Measurements from ENCODE around the gene MOB2. TPM values are rescaled to one million over a fixed set of nuclear protein-coding genes. Genes with fewer than 3 reads are reported as not detected.

Gene MOB2
- total RNA-seq, 4 donors from 2014 or later: 84.8 to 126 (median 93.8) TPM

DNA sequence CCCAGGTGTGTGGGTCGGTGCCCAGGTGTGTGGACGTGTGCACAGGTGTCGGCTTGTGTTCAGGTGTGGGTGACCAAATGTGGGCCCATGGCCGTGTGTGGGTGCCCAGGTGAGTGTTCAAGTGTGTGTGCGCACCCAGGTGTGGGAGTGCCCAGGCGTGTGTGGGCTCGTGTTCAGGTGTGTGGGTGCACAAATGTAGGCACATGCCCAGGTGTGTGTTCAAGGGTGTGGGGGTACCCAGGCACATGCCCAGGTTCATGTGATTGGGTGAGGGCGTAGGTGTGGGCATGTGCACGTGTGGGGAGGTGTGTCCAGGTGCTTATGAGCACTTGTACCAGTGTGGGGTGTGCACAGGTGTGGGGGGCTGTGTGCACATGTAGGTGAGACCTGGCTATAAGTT is 42.8 kb downstream of the MOB2 start:
- no peak overlapping the region for H3K4me3 ChIP-seq (ENCODE audit: low read depth, poor library complexity, severe bottlenecking)
- intact Hi-C loops (cut with DNase I; ENCODE audit: low total_unique reads): no loop called here
- DNase-seq (ENCODE audit: low spot score in 2 of 2): no peak
- 63 to 64% methylated on average over 7 to 9 of the region's 9 CpGs for WGBS, 2 donors
- TF ChIP-seq, protein P1, sequence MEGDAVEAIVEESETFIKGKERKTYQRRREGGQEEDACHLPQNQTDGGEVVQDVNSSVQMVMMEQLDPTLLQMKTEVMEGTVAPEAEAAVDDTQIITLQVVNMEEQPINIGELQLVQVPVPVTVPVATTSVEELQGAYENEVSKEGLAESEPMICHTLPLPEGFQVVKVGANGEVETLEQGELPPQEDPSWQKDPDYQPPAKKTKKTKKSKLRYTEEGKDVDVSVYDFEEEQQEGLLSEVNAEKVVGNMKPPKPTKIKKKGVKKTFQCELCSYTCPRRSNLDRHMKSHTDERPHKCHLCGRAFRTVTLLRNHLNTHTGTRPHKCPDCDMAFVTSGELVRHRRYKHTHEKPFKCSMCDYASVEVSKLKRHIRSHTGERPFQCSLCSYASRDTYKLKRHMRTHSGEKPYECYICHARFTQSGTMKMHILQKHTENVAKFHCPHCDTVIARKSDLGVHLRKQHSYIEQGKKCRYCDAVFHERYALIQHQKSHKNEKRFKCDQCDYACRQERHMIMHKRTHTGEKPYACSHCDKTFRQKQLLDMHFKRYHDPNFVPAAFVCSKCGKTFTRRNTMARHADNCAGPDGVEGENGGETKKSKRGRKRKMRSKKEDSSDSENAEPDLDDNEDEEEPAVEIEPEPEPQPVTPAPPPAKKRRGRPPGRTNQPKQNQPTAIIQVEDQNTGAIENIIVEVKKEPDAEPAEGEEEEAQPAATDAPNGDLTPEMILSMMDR (IDR thresholded peaks at IDR 0.05): no peak
- no peak for TF ChIP-seq POLR2A (IDR thresholded peaks at IDR 0.05)

DNA sequence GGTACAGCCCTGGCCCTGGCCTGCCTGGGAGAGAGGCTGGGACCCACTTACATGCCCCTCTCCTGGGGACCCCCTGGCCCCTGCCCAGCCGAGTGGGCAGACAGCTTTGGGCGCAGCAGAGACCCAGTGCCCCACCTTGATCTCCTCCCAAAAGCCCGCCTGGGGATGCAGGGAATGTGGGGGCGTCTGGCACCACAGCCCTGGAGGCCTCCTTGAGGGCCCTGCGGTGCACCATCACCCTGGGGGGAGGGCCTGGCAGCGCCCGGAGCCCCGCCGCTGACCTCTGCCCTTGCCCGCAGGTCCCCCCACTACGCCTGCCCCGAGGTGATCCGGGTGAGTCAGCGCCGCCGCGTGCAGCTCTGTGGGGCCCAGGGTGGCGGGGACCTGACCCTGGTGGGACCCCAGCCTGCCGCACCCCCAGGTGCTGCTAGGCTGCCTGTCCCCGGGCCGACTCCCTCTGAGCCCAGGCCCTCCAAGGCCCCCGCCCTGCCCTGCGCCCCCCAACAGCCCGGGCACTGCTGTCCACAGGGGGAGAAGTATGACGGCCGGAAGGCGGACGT is 43.7 kb downstream of the MOB2 start:
- no peak overlapping the region for H3K4me3 ChIP-seq (ENCODE audit: low read depth, poor library complexity, severe bottlenecking)
- no peak for DNase-seq (ENCODE audit: low spot score in 2 of 2)
- TF ChIP-seq, protein P1 (IDR thresholded peaks at IDR 0.05): no peak
- intact Hi-C loops (cut with DNase I; ENCODE audit: low total_unique reads): no loop called here
- 50% methylated on average over 8 of the region's 28 CpGs; no CpG with 5 or more reads in 1 of the 2 donors for WGBS, 2 donors

DNA sequence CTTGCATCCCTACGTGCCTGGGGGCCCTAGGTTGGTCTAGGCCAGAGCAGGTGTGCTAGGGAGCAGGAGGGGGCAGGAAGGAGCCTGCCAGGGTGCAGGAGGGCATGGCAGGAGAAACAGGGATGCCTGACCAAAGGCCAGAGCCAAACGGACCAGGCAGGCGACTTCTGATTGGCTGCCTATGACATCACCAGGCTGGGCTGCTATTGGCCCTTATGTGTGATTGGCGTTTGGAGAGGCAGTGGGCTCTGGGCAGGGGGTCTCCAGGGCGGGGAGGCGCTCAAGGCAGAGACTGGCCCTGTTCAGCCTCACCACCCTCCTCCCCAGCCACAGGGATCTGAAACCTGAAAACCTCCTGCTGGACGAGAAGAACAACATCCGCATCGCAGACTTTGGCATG is 44.4 kb downstream of the MOB2 start:
- DNase-seq (ENCODE audit: low spot score in 2 of 2): no peak
- WGBS, 2 donors: 19 to 25% methylated on average over 4 to 9 of the region's 9 CpGs
- H3K4me3 ChIP-seq (ENCODE audit: low read depth, poor library complexity, severe bottlenecking): no peak overlapping the region
- intact Hi-C loops (cut with DNase I; ENCODE audit: low total_unique reads): no loop called here
- TF ChIP-seq POLR2A (IDR thresholded peaks at IDR 0.05): no peak
- TF ChIP-seq, protein P1 (IDR thresholded peaks at IDR 0.05): no peak

DNA sequence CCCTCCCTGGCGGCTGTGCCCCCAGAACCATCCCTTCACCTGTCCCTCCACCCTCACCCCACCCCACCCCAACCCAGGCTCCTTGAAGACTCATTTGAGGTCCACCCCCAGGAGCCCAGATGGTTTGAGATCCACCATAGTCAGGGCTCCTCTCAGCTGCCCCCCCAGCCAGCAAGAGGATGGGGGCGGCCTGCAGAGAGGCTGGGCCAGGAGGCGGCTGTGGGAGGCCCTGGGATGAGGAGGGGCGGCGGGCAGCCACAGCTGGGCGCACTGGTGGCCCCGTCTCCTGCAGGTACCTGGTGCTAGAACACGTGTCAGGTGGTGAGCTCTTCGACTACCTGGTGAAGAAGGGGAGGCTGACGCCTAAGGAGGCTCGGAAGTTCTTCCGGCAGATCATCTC is 46.1 kb downstream of the MOB2 start:
- intact Hi-C loops (cut with DNase I; ENCODE audit: low total_unique reads): no loop called here
- TF ChIP-seq, protein P1 (IDR thresholded peaks at IDR 0.05): no peak
- no peak for TF ChIP-seq POLR2A (IDR thresholded peaks at IDR 0.05)
- 80 to 87% methylated on average over 11 to 12 of the region's 12 CpGs for WGBS, 2 donors
- no peak overlapping the region for H3K4me3 ChIP-seq (ENCODE audit: low read depth, poor library complexity, severe bottlenecking)
- no peak for DNase-seq (ENCODE audit: low spot score in 2 of 2)

DNA sequence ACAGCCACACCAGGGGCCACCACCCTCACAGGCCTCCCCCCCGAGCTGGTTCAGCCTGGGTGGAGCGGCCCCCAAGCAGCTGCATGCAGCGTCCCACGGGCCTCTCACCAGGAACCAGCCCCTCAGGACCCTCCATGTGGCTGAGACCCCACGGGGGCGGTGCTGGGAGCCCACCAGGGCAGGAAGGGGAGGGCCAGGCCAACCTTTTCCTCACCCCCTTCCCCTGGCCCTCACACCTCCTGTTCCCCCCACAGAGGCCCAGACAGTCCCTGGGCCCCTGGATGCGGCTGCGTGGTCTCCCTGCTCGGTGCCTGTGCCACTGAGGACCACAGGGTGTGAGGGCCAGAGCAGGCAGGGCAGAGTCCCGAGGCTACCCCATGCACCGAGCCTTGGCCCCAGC is 46.5 kb downstream of the MOB2 start:
- TF ChIP-seq, protein P1 (IDR thresholded peaks at IDR 0.05): no peak
- no peak for TF ChIP-seq POLR2A (IDR thresholded peaks at IDR 0.05)
- no peak for DNase-seq (ENCODE audit: low spot score in 2 of 2)
- no peak overlapping the region for H3K4me3 ChIP-seq (ENCODE audit: low read depth, poor library complexity, severe bottlenecking)
- intact Hi-C loops (cut with DNase I; ENCODE audit: low total_unique reads): no loop called here
- WGBS, 2 donors: 74 to 85% methylated on average over 9 to 11 of the region's 11 CpGs

DNA sequence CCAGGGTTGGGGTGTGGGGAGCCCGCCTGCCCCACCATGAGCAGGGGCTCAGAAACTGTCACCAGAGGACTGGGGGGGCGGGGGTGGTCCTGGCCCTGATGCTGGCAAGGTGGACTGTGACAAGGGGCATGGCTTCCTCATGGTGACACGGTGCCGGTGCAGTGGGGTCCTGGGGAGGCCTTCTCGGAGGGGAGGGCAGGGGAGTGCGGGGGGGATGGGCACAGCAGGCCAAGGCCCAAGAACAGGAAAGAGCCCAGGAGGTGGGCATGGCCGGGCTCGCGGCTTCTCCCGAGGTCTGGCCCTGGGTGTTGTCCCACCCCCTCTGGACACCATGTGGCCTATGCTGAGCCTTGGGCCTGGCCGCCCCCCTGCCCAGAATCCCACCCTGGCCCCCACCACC is 47.2 kb downstream of the MOB2 start:
- H3K4me3 ChIP-seq (ENCODE audit: low read depth, poor library complexity, severe bottlenecking): no peak overlapping the region
- DNase-seq (ENCODE audit: low spot score in 2 of 2): no peak
- intact Hi-C loops (cut with DNase I; ENCODE audit: low total_unique reads): no loop called here
- 71 to 80% methylated on average over 2 to 11 of the region's 11 CpGs for WGBS, 2 donors
- no peak for TF ChIP-seq POLR2A (IDR thresholded peaks at IDR 0.05)
- TF ChIP-seq, protein P1 (IDR thresholded peaks at IDR 0.05): no peak
